SK-MEL-5 (cell line): ENCODE results near the gene OR10G7. TPM values are rescaled to one million over a fixed set of nuclear protein-coding genes. Genes with fewer than 3 reads are reported as not detected.

Experiments used
- DNase-seq: peaks from one replicate; pipeline ENCODE4 v3.0.0-alpha.2; 2016; ENCODE audit warnings: low read depth, low spot score
- in situ Hi-C: cut with HindIII; loops from 2 replicates; pipeline ENCODE4 v1.10.0; 2016; ENCODE audit warnings: low sequenced_read_pairs, high pct_unique_total_duplicates, low pct_unique_long_range_greater_than_20kb
- polyA plus RNA-seq, 2 experiments: library from polyadenylated mRNA; depleted of rRNA; stranded (reverse); fragments of >200 nt; gene quantifications; 2 replicates each; pipeline ENCODE4 v1.2.3, GENCODE V29; 2015
- total RNA-seq: library from RNA; depleted of rRNA; stranded (reverse); fragments of >200 nt; shearing (Covaris generic); gene quantifications from 2 replicates; pipeline ENCODE4 v1.2.3, GENCODE V29; 2014; rRNA removed

Gene OR10G7
- total RNA-seq: not detected in 2 replicates
- polyA plus RNA-seq (2015; cell fraction: cytosol; rRNA removed): not detected in 2 replicates
- polyA plus RNA-seq (2015; cell fraction: nucleus; rRNA removed): not detected in 2 replicates

GRCh38 chr11:124041254-124041653 is at the start of gene OR10G7:
Gene OR10G7 (minus strand): TSS chr11:124041325. CDS start chr11:124039001, 2,324 bp downstream.
- in situ Hi-C loops: no loop called here
- no peak for DNase-seq

DNA sequence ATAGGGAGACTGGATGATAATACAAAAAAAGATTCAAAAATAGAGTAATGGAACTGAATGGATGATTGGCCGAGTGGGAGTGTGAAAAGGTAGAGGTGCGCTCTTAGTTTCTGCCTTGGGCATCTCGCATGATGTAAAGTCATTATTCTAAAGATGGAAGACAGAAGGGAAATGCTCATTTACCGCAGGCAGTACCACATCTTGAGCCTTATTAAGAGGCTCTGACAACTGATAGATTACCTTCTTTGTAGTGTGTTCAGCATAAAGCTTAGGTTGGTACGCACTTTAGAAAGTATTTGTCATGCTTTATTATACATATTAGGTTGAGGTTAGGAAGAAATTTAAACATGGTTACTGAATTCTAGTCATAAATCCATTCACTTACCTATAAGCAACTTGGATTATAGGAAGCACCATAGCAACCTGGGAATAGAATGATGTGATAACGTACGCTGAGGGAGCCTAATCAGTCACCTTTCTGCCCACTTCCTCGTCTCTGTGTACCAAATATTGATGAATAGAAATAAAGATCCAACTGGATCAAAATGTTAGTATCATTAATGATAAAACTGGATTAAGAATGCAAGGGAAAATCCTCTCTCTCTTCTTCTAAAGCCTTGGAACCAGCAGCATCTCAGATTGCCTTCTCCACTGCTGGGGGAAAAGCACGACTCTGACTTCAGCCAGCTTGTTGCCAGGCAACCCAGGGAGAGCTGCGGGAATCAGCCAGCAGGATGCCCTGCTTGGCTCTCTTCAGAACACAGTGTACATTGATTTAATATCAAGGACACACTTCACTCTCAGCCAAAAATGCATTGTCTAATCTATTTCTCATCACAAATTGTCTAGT is 45.1 kb upstream of the OR10G7 start:
- no peak for DNase-seq
- in situ Hi-C loops: no loop called here

- DNase-seq: no peak
Measured at GRCh38 chr11:124085583-124085982, 44.5 kb upstream of the OR10G7 start.

DNA sequence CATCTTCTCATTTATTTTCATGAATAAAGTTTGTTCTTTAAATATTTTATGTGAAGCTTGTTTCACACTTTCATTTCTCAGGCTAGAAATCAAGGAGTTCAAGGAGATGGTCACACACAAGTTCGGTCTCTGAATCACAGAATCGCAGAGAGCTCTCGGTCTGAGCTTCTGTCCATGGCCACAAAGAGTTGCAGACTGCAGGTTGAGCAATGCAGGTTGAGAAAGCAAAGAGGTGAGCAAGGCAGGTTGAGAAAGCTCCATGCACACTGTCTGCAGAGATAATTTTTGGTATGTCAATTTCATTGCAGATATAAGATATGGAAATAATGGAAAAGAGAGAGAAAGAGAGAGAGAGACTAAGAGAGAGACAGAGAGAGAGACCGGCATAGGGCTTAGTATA is 41.2 kb upstream of the OR10G7 start:
- in situ Hi-C loops: no loop called here

More at GRCh38 chr11:124085583-124085982, 44.5 kb upstream of the OR10G7 start:
- in situ Hi-C loops: no loop called here

DNA sequence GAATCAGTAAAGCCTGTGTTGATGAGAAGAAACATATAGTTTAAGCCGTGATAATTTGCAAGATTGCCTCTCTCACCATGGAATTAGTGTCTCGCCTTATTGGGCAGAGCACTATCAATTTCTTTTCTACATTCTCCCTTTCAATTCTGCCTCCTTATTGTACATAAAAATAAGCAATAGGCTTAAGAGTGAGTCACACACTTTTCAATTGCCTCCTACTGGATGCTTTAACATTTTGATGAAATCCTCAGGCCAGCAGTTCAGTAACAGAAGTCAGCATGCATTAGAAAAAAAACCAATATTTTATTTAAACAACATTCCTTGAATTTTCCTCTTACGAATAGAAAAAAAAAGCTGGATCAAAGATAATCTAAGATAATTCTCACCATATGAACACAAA is 40.4 kb upstream of the OR10G7 start:
- no peak for DNase-seq
- in situ Hi-C loops: no loop called here

More for the DNA sequence above, 41.2 kb upstream of the OR10G7 start:
- no peak for DNase-seq

DNA sequence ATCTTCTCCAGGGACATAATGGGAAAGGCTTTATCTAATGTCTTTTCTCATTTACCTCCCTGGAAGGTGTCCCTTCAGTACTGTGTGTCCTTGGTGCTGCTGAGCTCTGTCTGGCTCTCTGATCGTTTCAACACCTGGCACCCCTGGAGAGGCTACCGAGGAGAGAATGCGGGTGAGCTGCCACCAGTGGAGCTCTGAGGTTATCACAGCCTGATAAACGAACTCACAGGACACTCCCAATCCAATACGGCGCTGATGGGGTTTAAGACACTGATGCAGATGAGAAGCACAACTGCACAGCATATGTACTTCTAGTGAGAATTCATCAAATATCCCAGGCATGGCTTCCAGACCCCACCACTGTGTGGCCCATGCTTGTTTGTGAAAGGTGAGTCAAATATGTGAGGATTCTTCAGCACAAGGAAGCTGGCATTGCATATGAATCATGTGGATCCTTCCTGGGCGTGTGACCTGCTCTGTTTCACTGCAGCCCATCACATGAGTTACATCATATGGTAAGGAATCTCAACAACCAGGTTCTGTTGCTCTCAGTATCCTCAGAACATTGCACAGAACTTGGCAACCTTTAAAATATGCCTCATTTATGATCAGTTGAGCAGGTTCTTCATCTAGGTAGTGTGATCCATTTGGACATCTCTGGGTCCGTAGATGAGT is 39.3 kb upstream of the OR10G7 start:
- peak; percentile 1 for DNase-seq
- in situ Hi-C loops: no loop called here

- in situ Hi-C loops: no loop called here
- no peak for DNase-seq
Measured at GRCh38 chr11:124079631-124080326, 38.7 kb upstream of the OR10G7 start.

- in situ Hi-C loops: no loop called here
- no peak for DNase-seq
Measured at GRCh38 chr11:124078591-124078990, 37.5 kb upstream of the OR10G7 start.

DNA sequence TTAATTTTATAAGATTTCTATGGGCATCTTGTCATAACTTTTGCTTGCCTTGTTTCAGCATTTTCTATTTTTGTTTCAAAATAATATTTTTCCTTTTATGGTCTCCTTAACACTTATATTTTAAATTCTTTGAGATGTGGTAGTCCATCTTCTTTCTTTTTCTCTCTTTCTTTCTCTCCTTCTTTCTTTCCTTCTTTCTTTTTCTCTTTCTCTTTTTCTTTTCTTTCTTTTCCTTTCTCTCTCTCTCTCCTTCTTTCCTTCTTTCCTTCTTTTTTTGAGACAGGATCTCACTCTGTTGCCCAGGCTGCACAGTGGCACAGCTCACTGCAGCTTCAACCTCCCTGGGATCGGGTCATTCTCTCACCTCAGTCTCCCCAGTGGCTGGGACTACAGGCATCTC is 36.1 kb upstream of the OR10G7 start:
- in situ Hi-C loops: no loop called here

GRCh38 chr11:124075841-124076651 is 34.9 kb upstream of the OR10G7 start:
- in situ Hi-C loops: no loop called here
- no peak for DNase-seq

More for the DNA sequence above, 36.1 kb upstream of the OR10G7 start:
- no peak for DNase-seq

- in situ Hi-C loops: no loop called here
- no peak for DNase-seq
Measured at GRCh38 chr11:124075492-124075840, 34.3 kb upstream of the OR10G7 start.

GRCh38 chr11:124074554-124074953 is 33.4 kb upstream of the OR10G7 start:
- in situ Hi-C loops: no loop called here

GRCh38 chr11:124072147-124072546 is 31.0 kb upstream of the OR10G7 start:
- DNase-seq: no peak
- in situ Hi-C loops: no loop called here

More at GRCh38 chr11:124074554-124074953, 33.4 kb upstream of the OR10G7 start:
- DNase-seq: no peak

- in situ Hi-C loops: no loop called here
- no peak for DNase-seq
Measured at GRCh38 chr11:124071623-124071948, 30.5 kb upstream of the OR10G7 start.

DNA sequence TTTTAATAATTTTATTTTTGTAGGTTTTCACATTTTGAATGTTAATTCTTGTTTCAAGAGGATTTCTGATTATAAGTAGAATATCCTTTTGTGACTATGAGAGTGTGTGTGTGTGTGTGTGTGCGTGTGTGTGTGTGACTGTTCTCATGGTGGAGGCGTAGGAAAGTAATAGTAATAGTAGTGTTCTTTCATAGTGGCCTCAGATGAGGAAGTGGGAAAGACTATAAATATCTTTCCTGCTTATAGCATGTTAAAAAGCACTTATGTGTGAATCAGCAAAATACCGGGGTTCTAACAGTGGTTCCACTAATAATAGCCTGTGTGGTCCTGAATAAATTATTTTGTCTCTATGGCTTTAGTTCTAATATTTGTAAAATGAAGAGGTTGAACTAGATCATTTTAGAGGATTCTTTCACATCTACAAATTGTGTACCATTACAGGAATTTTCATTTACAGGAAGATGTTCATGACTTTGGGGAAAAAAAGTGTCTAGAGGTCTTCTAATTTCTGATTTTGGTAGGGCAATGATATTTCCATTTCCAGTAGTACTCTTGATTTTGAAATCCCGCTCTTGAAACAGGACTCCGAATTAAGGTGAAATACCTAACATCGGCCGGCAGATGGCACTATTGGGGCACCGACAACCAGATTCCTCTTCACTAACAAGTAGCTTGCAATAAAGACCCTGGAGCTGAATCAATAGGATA is 29.9 kb upstream of the OR10G7 start:
- peak; percentile 67 for DNase-seq
- in situ Hi-C loops: no loop called here

GRCh38 chr11:124069429-124070401 is 28.6 kb upstream of the OR10G7 start:
- peak; percentile 70 for DNase-seq
- in situ Hi-C loops: no loop called here
